ENCODE data around the gene IL17RD.

DNA sequence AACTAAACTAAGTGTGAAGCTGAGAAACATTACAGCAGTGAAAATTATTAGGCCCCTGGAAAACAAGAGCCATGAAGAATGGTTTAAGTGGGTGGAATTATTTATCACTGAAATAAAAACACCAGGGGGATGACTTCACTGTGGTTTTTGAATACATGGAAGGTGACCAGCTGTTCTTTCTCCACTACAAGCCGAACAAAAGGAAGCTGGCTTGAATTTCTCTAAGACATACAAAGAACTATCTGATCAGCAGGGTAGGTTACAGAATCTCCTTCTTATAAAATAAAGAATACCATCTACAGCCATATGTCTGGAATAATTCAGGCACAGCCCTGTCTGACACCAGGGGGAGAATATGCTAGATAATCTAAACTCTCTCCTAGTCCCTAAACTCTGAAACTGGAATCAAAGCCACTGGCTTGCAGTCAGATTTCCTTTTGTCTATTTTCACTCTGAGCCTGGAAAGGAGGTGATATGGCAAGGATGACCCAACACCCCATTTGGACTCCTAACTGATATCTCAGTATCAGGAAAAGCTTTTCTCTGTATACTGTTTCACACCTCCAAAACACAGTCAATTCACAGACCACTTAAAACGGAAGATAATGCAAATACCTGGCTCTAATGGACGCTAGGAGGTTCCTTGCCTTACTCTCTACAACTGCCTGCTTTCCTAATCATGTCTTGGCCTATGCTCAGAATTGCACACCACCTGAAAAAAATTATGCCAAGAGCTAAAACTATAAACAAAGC is 73.5 kb downstream of the IL17RD start:
- TF ChIP-seq, protein P1, sequence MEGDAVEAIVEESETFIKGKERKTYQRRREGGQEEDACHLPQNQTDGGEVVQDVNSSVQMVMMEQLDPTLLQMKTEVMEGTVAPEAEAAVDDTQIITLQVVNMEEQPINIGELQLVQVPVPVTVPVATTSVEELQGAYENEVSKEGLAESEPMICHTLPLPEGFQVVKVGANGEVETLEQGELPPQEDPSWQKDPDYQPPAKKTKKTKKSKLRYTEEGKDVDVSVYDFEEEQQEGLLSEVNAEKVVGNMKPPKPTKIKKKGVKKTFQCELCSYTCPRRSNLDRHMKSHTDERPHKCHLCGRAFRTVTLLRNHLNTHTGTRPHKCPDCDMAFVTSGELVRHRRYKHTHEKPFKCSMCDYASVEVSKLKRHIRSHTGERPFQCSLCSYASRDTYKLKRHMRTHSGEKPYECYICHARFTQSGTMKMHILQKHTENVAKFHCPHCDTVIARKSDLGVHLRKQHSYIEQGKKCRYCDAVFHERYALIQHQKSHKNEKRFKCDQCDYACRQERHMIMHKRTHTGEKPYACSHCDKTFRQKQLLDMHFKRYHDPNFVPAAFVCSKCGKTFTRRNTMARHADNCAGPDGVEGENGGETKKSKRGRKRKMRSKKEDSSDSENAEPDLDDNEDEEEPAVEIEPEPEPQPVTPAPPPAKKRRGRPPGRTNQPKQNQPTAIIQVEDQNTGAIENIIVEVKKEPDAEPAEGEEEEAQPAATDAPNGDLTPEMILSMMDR (conservative IDR thresholded peaks at IDR 0.05; ENCODE audit: low read depth in 2 of 2) = no peak
- TF ChIP-seq EZH2 (IDR thresholded peaks at IDR 0.05; ENCODE audit: low read depth, unreplicated experiment) (no peak), NANOG (IDR thresholded peaks at IDR 0.05; ENCODE audit: borderline replicate concordance) (no peak), ZNF331 (CRISPR knock-in tag; IDR thresholded peaks at IDR 0.05; ENCODE audit: low read depth) (no peak), POLR2AphosphoS5 (IDR thresholded peaks at IDR 0.05; ENCODE audit: low read depth) (no peak)
- TF ChIP-seq, protein P2, sequence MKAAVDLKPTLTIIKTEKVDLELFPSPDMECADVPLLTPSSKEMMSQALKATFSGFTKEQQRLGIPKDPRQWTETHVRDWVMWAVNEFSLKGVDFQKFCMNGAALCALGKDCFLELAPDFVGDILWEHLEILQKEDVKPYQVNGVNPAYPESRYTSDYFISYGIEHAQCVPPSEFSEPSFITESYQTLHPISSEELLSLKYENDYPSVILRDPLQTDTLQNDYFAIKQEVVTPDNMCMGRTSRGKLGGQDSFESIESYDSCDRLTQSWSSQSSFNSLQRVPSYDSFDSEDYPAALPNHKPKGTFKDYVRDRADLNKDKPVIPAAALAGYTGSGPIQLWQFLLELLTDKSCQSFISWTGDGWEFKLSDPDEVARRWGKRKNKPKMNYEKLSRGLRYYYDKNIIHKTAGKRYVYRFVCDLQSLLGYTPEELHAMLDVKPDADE (IDR thresholded peaks at IDR 0.05) = no peak
